C1 segment of cervical spinal cord (tissue), 14 donors: ENCODE results near the gene MXRA7.

Source experiments
- DNase-seq, 14 donors: peaks; one replicate each; lab custom pipeline; 2025; lab: John Stamatoyannopoulos, UW

The MXRA7 gene

DNA sequence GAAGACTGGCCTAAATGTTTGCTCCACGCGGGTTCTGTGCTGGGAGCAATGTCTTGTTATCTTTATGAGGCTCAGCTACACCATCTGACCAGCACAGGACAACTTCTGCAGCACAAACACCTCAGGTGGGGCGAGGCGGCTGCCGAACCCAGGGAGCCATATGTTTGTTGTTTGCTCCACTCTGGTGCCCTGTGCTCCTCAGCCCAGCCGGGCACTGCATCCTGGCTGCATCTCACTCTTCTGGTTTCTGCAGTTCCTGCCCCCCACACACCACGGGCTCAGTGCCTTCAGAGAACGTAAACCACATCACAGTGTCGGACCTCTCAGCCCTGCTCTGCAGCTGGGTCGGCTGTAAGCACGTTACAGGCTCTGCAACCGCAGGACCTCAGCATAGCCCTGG lies 32.4 kb downstream of the MXRA7 start:
- DNase-seq: peak in 1 of 14 donors; percentile 62

DNA sequence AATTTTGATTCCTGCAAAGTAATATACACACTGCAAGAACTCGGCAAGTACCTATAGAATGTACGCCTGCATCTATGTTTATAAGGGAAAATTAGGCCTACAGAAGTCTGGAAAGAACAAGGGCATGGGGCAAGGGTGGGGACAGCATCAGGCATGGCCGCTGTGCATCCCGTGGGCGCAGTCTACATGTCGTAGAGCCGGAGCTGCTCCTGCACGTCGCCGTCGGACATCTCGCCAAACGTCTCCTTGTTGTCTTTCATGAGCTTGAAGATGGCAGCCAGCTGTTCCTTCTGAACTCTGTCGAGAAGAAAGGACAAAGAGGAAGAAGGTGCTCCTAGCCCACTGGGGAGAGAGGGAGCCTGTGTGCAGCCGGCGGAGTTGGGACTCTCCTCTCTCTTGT lies 33.4 kb downstream of the MXRA7 start:
- DNase-seq: no peak

DNA sequence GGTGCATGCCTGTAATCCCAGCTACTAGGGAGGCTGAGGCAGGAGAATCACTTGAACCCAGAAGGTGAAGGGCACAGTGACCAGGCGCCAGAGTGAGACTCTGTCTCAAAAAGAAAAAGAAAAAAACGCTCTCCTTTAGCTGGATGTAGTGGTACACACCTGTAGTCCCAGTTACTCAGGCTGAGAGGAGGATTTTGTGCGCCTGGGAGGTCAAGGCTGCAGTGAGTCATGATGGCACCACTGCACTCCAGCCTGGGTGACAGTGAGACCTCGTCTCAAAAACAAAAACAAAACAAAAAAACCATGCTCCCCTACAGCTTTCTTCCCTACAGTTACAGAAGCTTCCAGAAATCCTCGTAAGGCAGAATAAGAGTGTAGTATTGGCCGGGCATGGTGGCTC lies 34.1 kb downstream of the MXRA7 start:
- DNase-seq: no peak

DNA sequence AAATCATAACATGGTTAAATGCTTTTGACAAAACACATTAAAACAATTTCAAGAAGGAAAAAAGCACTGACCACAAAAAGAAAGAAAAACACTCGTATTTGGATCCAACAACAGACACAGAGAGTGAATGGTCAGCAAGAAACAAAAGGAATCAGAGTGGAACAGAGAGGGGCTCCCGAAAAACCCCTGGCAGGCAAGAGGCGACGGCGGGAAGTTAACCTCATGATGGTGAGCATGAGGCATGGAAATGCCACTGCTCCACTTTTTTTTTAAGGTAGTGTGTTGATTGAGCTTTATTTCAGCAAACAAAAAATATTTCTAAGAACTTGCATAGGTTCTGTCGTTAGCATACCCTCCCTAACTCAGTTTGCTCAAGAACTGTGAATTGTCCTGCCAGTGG lies 35.1 kb downstream of the MXRA7 start:
- DNase-seq: no peak

DNA sequence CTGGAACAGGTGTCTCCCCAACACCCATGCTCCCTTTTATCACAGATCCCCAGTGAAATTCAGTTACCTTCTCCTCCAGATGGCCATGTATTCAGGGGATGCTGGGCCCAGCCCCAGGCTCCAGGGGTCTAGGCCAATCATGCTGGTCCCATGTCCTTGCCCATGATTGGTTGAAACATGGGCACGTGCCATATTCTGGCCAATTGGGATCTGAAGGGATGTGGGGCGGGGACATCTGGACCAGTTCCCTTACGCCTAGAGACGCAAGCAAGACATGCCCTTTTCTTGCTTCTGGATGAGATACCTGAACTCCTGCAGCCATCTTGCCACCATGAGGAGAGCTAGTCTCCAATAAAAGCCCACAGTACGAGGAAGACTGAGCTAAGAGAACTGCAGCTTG lies 36.2 kb downstream of the MXRA7 start:
- DNase-seq: no peak

DNA sequence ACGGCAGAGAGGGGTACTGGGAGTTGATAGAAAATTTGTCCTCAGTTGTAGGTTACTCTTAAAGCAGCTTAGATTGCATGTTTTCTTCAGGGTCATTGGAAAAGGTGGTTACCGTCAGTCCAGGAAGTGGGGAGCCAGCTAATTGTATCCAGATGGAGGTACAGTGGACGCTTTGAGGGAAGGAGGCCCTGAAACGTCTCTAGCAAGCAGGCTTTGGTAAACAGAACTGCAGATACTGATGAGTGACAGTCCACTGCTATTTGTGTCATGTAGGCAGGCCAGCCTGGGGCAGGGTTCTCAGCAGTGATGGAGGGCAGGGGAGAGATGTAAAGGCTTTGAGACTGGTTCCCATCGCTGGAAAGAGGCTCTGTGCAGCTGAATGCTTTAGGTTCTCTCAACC lies 37.0 kb downstream of the MXRA7 start:
- DNase-seq: no peak

DNA sequence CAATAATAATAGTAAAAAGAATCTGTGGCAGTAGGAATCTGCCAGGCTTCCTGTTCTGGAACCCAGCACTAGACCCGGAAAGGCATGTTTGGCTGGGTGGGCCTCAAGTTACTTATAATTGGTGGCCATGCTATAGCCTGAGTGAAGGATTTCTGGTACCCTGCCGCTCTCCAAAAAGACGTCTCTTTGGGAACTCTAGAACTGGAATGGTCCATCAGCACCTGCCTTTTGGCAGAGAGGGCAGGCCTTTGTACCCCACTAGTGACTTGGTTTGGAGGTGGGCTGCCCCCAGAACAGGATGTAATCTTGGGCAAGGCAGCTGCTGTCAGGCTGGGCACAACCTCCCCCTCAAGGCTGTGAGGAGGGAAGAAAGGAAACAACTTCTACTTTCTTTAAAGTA lies 37.9 kb downstream of the MXRA7 start:
- DNase-seq: no peak

DNA sequence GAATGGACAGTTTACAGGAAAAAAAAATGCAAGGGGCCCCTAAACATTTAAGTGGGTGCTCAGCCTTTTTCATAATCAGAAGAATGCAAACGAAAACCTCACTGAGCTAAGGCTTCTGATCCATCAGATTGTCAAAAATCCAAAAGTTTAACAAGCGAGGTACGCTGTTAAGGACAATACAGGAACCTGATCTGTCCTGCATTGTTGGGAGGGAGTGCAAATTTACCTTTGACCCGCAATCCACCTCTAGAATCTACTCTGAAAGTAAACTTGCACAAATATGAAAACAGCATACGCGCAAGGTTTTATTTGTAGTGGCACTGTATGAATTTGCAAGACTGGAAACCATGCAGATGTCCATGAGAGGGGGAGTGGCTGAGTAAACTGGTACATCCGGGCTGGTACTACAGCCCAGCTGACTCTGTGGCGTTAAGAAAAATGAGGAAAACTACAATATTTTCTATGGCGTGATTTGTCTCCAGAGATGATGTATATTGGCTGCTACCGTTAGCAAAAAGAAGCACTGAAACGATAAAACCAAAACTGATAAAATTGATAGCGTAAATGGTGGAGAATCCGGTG lies 38.4 kb downstream of the MXRA7 start:
- DNase-seq: no peak

DNA sequence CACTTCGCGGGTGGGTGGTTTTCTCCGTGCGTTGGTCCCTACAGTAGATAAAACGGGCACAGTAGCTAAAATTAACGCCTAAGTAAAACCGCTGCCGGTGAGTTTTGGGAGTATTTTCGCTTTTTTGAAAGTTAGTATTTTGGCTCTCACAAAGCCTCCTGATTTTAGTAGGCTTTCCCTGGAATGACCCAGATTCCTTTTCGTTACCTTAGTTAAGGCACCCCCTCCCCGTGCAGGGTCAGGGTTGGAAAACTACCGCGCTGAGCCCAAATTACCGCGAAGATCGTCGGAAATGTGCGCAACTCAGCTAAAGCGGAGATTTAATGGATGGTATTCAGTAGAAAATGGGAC lies 38.9 kb downstream of the MXRA7 start:
- DNase-seq: no peak

DNA sequence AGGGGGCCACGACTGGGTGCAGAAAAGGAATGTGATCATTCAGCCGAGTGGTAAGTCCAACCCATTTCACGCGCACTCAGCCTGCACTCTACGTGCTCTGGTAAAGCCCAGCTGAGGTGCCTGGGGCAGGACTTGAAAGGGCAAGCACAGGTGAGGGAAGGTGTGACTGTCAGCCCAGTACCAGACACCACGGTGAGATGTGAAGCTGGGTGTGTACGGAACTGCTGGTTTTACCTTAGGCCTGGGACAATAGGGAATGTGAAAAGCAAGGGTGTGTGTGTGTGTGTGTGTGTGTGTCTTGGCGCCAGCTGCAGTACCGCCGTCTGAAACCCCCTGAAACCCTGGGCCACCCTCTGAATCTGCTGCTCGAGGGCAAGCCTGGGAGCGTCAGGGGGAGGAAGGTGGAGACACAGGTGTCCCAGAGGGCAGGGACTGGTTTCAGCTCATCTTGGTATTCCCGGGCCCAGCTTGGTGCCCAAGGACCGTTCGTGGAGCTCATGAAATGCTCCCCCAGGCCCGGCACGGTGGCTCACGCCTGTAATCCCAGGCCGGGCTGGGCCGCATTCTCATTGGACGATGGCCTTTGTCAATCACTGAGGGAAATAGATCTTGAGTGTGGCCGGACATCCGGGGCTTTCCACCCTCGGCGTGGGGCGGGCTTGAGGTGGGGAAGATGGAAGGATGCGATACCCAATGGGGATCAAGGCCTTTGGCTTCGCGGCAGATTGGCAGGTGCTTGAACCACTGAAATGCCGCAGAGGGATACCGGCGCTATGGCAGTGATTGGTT lies 39.4 kb downstream of the MXRA7 start:
- peak; percentile 93 to 100 (median 99) for DNase-seq

DNA sequence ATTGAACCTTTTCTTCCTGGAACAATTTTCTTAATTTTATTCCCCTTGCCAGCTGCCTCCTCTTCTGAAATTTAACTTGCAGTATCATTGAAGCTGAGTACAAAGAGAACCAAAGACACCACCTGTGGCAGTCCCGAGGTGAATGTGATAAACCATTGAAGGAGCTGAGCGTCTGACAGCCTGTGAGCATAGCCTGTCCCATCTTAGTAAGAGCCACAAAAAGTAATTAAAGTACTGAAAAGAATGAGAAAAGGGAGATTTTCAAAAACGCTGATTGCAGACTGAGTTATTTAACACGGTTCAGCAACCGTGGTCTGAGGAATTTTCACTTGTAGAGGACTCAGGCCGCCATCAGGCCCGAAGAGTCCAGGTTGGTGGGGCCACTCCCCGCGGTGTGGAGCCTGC lies 40.0 kb downstream of the MXRA7 start:
- DNase-seq: no peak

DNA sequence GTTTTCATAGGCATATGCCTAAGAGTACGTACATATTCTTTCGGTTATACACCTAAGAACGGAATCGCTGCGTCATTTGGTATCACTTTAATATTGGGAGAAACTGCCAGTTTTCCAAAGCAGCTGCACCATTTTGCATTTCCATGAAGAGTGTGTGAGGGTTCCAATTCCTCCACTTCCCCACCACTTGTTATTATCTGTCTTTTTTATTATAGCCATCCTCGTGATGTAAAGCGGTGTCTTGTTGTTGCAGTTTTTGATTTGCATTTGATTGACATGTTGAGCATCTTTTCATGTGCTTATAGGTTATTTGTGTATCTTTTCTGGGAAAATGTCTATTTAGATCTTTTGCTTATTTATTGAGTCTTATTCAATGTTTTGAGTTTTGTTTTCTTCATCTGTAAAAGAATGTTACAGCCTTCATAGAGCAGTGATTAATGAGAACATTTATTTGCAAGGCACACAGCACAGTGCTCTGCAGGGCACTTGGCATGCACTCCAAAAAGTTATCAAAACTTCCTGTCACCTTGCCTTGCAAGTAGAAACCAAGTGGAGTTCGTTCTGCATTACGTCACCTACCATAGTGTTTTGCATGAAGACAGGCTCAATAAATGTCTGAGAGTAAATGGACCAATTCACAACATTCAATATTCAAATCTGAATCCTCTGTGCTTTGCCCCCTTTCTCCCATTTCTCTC lies 40.6 kb downstream of the MXRA7 start:
- DNase-seq: no peak

DNA sequence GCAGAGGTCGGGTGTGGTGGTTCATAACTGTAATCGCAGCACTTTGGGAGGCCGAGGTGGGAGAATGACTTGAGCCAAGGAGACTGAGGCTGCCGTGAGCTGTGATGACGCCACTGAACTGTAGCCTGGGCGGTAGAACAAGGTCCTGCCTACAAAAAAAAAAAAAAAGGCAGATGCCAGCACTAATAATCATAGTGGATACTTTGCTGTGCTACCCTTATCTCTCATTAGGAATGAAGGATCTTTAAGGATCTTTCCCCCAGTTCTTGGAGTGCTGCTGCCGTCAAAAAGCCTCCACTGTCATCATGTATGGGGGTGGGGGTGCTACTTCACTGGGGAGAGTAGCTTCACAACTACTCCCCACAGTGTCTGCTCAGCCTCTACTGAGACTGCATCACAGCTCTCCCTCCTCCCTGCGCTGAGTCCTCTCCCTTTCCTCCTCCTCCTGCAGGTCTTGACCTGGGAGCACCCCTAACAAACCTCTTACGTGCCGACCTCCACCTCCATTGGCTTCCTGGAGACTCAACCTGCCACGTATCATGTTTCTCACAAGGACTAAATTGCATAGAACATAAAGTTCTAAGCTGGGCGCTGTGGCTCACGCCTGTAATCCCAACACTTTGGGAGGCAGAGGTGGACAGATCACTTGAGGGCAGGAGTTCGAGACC lies 42.8 kb downstream of the MXRA7 start:
- no peak for DNase-seq

DNA sequence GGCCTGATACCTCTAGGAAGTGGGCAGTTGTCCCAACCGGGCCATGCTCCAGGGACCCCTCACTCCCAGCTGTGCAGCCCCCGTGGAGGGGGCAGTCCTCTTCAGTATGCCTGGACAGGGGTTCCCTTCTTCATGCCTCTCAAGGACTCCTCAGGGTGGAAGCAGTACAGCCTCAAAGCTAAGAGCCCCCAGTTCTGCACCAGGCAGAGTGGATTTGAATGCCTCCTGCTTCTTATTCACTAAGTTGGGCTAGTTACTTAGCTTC lies 43.3 kb downstream of the MXRA7 start:
- no peak for DNase-seq

DNA sequence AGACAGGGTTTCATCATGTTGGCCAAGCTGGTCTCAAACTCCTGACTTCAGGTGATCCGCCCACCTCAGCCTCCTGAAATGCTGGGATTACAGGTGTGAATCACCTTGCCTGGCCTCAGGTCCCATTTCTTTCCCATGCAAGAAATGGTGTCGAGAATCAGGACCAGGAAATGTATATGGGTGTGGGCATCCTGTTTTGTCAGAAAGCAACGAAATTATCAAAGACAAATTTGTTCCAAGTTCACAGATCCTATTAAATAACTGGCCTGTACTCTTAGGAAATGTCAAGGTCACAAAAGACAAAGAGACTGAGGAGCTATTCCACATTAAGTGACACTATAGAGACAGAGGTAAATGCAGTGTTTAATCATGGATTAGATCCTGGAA lies 50.1 kb downstream of the MXRA7 start:
- no peak for DNase-seq

DNA sequence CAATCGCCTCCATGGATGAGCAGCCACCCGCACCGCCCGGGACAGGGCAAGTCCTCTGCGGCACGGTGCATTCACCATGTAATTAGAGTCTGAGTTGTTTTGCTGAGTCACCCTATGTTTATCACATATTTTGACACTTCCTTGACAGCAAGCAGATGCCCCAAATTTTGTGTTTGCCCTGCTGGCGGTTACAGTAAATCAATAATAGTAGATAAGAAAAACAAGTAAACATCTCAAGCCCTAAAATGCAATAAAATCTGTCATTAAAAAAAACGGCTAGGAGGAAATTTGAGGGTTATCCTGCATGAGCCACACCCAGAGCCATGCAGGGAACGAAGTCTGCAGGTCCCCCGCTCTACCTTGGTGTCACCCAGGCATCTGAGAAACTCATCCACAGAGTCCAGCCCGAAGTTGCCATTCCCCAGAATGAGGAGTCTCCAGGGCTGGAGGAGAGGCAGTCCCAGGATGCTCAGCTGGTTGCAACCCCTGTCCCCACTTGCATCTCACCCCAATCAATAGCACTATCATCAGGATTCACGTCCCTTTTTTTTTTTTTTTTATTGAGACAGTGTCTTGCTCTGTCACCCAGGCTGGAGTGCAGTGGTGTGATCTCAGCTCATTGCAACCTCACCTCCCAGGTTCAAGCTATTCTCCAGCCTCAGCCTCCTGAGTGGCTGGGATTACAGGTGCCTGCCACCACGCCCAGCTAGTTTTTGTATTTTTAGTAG lies 50.7 kb downstream of the MXRA7 start:
- no peak for DNase-seq

DNA sequence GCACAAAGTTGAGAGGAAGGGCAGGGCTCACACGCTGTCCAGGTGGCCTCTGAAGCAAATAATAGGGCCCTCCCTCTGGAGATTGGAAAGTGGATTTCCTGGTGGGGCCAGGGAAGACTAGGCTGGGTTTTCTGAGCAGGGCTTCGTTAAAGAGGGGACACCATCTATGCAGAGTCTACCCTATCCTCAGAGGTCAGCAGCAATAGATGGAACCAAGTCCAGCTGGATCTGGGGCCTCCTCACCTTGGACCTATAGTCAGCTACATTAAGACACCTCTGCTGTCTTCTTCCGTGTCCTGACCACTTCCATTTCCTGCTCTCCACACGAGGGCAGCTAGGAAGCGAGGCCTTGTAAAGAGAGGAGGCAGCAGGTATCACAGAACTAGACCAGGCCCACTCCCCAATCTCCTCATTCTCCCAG lies 52.5 kb downstream of the MXRA7 start:
- no peak for DNase-seq

DNA sequence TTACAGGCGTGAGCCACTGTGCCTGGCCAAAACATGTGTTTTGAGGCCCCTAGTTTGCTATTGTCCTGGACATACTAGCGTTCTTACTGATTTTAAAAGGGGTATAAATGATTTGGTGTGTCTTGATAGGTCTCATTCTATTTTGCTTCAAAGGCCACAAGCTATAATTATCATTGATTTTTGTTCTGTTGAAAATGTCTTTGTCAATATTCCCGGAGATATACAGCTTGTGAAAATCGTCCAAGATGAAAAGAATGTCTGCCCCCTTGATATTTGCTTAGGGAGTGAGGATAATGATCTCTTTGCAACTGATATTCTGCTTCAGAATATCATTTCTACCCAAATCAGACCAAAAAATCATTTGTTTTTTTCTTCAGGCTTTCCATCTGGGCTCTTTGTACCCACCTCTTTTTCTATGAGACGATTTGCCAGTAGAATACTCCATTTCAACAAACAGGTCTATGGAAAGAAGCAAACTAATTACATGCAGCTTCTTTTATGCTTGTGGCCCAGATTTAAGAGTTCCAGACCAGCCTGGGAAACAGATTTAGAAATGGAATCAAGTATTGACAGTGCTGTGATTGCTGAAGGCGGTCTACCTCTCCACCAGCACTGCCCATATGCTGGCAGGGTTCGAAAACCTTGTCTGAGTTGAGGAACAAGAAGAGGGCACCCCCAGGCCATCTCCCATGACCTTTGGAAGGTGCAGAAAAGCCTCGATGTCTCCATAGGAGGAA lies 53.1 kb downstream of the MXRA7 start:
- DNase-seq: no peak

DNA sequence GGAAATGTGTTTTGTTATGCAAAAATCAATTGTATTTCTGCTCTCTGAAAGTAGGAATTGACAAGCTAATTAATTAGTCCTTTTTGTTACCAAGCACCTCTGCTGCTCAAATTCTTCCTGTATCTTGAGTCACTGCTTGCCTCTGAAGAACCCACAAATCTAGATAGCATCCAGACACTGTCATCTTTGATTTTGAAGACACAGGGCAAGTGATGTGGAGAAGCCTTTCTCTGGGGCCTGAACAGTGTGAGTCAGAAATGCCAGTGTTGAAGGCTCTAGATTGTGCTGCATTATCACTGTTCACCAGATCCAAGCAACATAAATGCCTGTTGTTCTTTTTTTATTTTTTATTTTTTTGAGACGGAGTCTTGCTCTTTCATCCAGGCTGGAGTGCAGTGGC lies 56.4 kb downstream of the MXRA7 start:
- no peak for DNase-seq

DNA sequence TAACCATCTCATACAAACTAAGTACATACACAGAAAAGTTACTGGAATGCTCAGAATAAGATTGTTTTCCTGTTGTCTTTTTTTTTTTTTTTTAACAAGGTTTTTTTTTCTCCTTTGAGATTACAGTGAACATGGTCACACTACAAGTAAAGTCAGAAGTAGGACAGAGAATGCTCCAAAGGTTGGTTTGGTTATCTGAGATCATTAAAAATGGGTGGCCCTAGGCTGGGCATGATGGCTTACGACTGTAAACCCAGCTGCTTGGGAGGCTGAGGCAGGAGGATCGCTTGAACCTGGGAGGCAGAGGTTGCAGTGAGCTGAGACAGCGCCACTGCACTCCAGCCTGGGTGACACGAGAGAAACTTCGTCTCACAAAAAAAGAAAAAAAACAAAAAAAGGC lies 60.3 kb downstream of the MXRA7 start:
- DNase-seq: no peak

DNA sequence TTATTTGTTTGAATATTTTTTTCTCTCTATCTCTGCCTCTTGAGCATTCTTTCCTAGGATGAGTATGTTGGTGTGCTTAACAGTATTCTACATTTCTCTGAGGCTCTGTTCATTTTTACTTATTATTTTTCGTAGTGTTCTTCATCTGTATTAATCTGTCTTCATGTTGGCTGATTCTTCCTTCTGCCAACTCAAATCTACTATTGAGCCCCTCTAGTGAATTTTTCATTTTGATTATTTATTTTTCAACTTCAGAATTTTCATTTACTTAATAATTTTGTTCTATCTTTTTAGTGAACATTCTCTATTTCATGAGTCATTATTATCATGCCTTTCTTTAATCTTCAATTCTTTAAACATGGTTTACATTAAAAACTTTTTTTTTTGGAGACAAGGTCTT lies 64.1 kb downstream of the MXRA7 start:
- DNase-seq: no peak

DNA sequence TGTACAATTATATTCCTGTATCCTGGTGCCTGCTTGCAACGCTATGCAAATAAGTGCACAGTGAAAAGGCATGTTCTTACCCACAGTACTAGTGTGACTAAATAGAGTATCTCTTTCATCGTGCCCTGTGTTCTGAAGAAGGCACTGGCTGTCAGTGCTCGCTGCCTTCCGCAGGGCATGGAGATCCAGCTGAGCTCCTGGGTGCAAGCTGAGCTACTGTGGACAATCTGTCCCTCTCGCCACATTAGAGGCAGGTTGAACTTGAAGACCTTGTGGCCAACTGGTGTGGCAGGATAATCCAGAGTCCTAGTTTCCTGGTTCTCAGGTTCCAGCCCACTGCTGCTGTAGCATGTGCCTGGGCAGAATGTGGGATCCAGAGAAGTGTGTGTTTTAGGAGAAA lies 65.3 kb downstream of the MXRA7 start:
- no peak for DNase-seq
